ENCODE measurements around the gene CABLES1. TPM values are rescaled to one million over a fixed set of nuclear protein-coding genes. Genes with fewer than 3 reads are reported as not detected.
A peak's percentile ranks its signal among the peaks of the same experiment; 100 is the strongest.

Gene CABLES1
- total RNA-seq, 1 donor from 2014 or later, result 17.0 TPM

- no peak for DNase-seq (ENCODE audit: low read depth, low spot score)
Observed at GRCh38 chr18:23217781-23218180, 82.5 kb downstream of the CABLES1 start.

- DNase-seq (ENCODE audit: low read depth, low spot score), result no peak
Observed at GRCh38 chr18:23220355-23220754, 85.1 kb downstream of the CABLES1 start.

GRCh38 chr18:23223641-23224040 lies 88.4 kb downstream of the CABLES1 start:
- no peak for DNase-seq (ENCODE audit: low read depth, low spot score)

GRCh38 chr18:23225503-23225902 lies 90.2 kb downstream of the CABLES1 start:
- no peak for DNase-seq (ENCODE audit: low read depth, low spot score)

- peak; percentile 60 for DNase-seq (ENCODE audit: low read depth, low spot score)
Observed at GRCh38 chr18:23226391-23226790, 91.1 kb downstream of the CABLES1 start.

- DNase-seq (ENCODE audit: low read depth, low spot score), result peak; percentile 83
Observed at GRCh38 chr18:23226930-23227725, 91.8 kb downstream of the CABLES1 start.

GRCh38 chr18:23227726-23228070 lies 92.4 kb downstream of the CABLES1 start:
- no peak for DNase-seq (ENCODE audit: low read depth, low spot score)

GRCh38 chr18:23228102-23229061 lies 93.1 kb downstream of the CABLES1 start:
- no peak for DNase-seq (ENCODE audit: low read depth, low spot score)

GRCh38 chr18:23229472-23229871 lies 94.2 kb downstream of the CABLES1 start:
- DNase-seq (ENCODE audit: low read depth, low spot score), result no peak

GRCh38 chr18:23230686-23231085 lies 95.4 kb downstream of the CABLES1 start:
- DNase-seq (ENCODE audit: low read depth, low spot score), result no peak

GRCh38 chr18:23231340-23232021 lies 96.2 kb downstream of the CABLES1 start:
- peak; percentile 94 for DNase-seq (ENCODE audit: low read depth, low spot score)

GRCh38 chr18:23232331-23232730 lies 97.0 kb downstream of the CABLES1 start:
- DNase-seq (ENCODE audit: low read depth, low spot score), result no peak

- DNase-seq (ENCODE audit: low read depth, low spot score), result no peak
Observed at GRCh38 chr18:23234619-23235018, 99.3 kb downstream of the CABLES1 start.

GRCh38 chr18:23235336-23235735 lies 100.1 kb downstream of the CABLES1 start:
- DNase-seq (ENCODE audit: low read depth, low spot score), result no peak

GRCh38 chr18:23235860-23236259 lies 100.6 kb downstream of the CABLES1 start:
- DNase-seq (ENCODE audit: low read depth, low spot score), result no peak

GRCh38 chr18:23236876-23237468 lies 101.7 kb downstream of the CABLES1 start:
- no peak for DNase-seq (ENCODE audit: low read depth, low spot score)

- DNase-seq (ENCODE audit: low read depth, low spot score), result no peak
Observed at GRCh38 chr18:23237524-23238151, 102.4 kb downstream of the CABLES1 start.

- DNase-seq (ENCODE audit: low read depth, low spot score), result no peak
Observed at GRCh38 chr18:23238152-23238531, 102.9 kb downstream of the CABLES1 start.

GRCh38 chr18:23238651-23239349 lies 103.5 kb downstream of the CABLES1 start:
- DNase-seq (ENCODE audit: low read depth, low spot score), result no peak

GRCh38 chr18:23239350-23239692 lies 104.0 kb downstream of the CABLES1 start:
- DNase-seq (ENCODE audit: low read depth, low spot score), result no peak

Data from pulmonary artery endothelial cell (primary cell).